Loucy (cell line): Measurements from ENCODE around the gene SYNE4.

ENCODE experiments used
- EZH2phosphoT487 ChIP-seq: fragments of 200-600 bp; IDR thresholded peaks from 2 replicates; pipeline ENCODE4 v1.6.1; 2018; ENCODE audit warnings: antibody characterized with exemption, mild to moderate bottlenecking, moderate library complexity, borderline replicate concordance
- TF ChIP-seq, protein P1 (sequence below): fragments of 200-600 bp; sonication (generic); conservative IDR thresholded peaks from 2 replicates; pipeline ENCODE4 v1.5.1; 2014; ENCODE audit warnings: mild to moderate bottlenecking, antibody characterized with exemption, low read length

- TF ChIP-seq, protein P1, sequence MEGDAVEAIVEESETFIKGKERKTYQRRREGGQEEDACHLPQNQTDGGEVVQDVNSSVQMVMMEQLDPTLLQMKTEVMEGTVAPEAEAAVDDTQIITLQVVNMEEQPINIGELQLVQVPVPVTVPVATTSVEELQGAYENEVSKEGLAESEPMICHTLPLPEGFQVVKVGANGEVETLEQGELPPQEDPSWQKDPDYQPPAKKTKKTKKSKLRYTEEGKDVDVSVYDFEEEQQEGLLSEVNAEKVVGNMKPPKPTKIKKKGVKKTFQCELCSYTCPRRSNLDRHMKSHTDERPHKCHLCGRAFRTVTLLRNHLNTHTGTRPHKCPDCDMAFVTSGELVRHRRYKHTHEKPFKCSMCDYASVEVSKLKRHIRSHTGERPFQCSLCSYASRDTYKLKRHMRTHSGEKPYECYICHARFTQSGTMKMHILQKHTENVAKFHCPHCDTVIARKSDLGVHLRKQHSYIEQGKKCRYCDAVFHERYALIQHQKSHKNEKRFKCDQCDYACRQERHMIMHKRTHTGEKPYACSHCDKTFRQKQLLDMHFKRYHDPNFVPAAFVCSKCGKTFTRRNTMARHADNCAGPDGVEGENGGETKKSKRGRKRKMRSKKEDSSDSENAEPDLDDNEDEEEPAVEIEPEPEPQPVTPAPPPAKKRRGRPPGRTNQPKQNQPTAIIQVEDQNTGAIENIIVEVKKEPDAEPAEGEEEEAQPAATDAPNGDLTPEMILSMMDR = no peak
- no peak for TF ChIP-seq EZH2phosphoT487
Measured at GRCh38 chr19:35975608-35976214, 32.9 kb downstream of the SYNE4 start.
